Measurements from ENCODE around the gene ZNF366. TPM values are rescaled to one million over a fixed set of nuclear protein-coding genes. Genes with fewer than 3 reads are reported as not detected.

Gene ZNF366
- total RNA-seq, 2 donors from 2014 or later, result 0.45 to 0.47 TPM

DNA sequence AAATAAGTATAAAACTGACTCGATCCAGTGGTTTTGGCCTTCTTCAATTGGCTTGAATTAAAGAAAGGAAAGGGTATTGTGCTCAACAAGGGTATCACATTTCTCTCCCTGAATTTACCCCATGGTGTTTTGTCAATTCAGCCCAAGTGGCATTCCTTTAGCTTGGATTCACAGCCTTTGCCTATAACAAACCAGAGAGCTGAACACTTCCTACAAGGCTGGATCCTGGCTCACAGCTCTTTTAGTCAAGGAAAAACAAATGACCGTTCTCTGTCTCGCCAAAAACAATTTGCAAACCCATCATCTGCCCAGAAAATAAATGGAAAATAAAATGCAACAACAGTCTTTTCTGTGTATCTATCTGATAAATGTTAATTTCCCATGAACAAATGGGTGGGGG lies 5.7 kb downstream of the ZNF366 start:
- Histone ChIP-seq H3K27me3 (no peaks in the 10 kb centered on the region), H3K4me3 (no peak overlapping the region), H3K27ac (no peak overlapping the region), H3K9me3 (no peaks in the 10 kb centered on the region), H3K9ac (ENCODE audit: low read depth in 2 of 2, low read length in 2 of 2) (no peak overlapping the region), H3K4me1 (no peaks in the 10 kb centered on the region), H3K36me3 (no peaks in the 10 kb centered on the region)
- TF ChIP-seq, protein P1, sequence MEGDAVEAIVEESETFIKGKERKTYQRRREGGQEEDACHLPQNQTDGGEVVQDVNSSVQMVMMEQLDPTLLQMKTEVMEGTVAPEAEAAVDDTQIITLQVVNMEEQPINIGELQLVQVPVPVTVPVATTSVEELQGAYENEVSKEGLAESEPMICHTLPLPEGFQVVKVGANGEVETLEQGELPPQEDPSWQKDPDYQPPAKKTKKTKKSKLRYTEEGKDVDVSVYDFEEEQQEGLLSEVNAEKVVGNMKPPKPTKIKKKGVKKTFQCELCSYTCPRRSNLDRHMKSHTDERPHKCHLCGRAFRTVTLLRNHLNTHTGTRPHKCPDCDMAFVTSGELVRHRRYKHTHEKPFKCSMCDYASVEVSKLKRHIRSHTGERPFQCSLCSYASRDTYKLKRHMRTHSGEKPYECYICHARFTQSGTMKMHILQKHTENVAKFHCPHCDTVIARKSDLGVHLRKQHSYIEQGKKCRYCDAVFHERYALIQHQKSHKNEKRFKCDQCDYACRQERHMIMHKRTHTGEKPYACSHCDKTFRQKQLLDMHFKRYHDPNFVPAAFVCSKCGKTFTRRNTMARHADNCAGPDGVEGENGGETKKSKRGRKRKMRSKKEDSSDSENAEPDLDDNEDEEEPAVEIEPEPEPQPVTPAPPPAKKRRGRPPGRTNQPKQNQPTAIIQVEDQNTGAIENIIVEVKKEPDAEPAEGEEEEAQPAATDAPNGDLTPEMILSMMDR (IDR thresholded peaks at IDR 0.05), result no peak
- intact Hi-C loops (cut with DNase I), result no loop called here
- DNase-seq, result no peak

GRCh38 chr5:72499730-72500129 lies 7.5 kb downstream of the ZNF366 start:
- DNase-seq, result no peak
- no peaks in the 10 kb centered on the region for H3K27me3 ChIP-seq
- H3K36me3 ChIP-seq, result no peaks in the 10 kb centered on the region
- H3K4me3 ChIP-seq, result no peak overlapping the region
- no peak overlapping the region for H3K9ac ChIP-seq (ENCODE audit: low read depth in 2 of 2, low read length in 2 of 2)
- H3K4me1 ChIP-seq, result no peaks in the 10 kb centered on the region
- TF ChIP-seq, protein P1 (IDR thresholded peaks at IDR 0.05), result no peak
- intact Hi-C loops (cut with DNase I), result no loop called here
- H3K9me3 ChIP-seq, result no peaks in the 10 kb centered on the region
- no peak overlapping the region for H3K27ac ChIP-seq

- no peak overlapping the region for H3K4me3 ChIP-seq
- no peak for DNase-seq
- H3K27ac ChIP-seq, result no peak overlapping the region
- no peaks in the 10 kb centered on the region for H3K27me3 ChIP-seq
- H3K9me3 ChIP-seq, result no peaks in the 10 kb centered on the region
- H3K36me3 ChIP-seq, result no peaks in the 10 kb centered on the region
- no peak overlapping the region for H3K9ac ChIP-seq (ENCODE audit: low read depth in 2 of 2, low read length in 2 of 2)
- TF ChIP-seq, protein P1 (IDR thresholded peaks at IDR 0.05), result no peak
- intact Hi-C loops (cut with DNase I), result no loop called here
- no peaks in the 10 kb centered on the region for H3K4me1 ChIP-seq
Observed at GRCh38 chr5:72499090-72499489, 8.1 kb downstream of the ZNF366 start.

DNA sequence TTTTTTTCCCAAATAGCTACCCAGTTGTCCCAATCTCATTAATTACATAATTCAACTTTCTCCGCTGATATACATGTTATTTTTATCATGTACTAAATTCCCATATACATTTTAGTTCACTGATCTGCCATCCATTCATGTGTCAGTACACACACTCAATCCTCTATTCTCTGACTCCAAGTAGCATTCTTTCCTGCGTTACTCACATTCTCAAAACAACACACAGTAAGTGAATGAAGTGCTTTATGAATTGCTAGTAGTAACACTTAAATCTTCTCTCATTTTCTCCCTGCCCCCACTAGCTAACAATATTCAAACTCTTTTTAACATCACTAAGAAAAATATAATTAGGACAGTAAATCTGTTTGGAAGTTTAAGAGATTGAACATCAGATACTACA lies 8.9 kb downstream of the ZNF366 start:
- intact Hi-C loops (cut with DNase I), result no loop called here
- H3K4me3 ChIP-seq, result no peak overlapping the region
- TF ChIP-seq, protein P1 (IDR thresholded peaks at IDR 0.05), result no peak
- H3K36me3 ChIP-seq, result no peaks in the 10 kb centered on the region
- H3K9me3 ChIP-seq, result no peaks in the 10 kb centered on the region
- H3K4me1 ChIP-seq, result no peaks in the 10 kb centered on the region
- no peak overlapping the region for H3K9ac ChIP-seq (ENCODE audit: low read depth in 2 of 2, low read length in 2 of 2)
- H3K27ac ChIP-seq, result no peak overlapping the region
- no peaks in the 10 kb centered on the region for H3K27me3 ChIP-seq
- DNase-seq, result no peak

- H3K4me3 ChIP-seq, result no peak overlapping the region
- TF ChIP-seq, protein P1 (IDR thresholded peaks at IDR 0.05), result no peak
- intact Hi-C loops (cut with DNase I), result no loop called here
Observed at GRCh38 chr5:72497823-72498222, 9.4 kb downstream of the ZNF366 start.

DNA sequence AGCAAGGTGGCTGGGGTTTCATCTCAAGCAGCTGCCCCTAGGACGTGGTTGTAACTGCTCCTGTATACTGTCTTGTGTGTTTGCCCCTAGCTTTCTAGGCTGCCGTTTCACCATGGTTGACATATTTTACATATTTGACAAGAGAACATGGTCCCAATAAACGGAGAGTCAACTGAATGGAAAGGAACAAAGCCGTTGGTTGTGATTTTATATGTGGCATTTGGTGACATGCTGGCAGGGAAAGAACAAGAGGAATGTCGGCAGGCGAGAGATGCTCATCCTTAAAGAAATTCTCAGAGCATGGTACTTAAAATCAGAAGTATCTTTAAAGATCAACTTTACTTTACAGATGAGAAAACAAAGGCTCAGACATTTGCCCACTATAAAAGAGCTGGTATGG lies 11.8 kb downstream of the ZNF366 start:
- intact Hi-C loops (cut with DNase I), result no loop called here
- TF ChIP-seq, protein P1 (IDR thresholded peaks at IDR 0.05), result no peak
- H3K36me3 ChIP-seq, result no peaks in the 10 kb centered on the region

More at GRCh38 chr5:72497823-72498222, 9.4 kb downstream of the ZNF366 start:
- Histone ChIP-seq H3K27me3 (no peaks in the 10 kb centered on the region), H3K36me3 (no peaks in the 10 kb centered on the region), H3K9ac (ENCODE audit: low read depth in 2 of 2, low read length in 2 of 2) (no peak overlapping the region), H3K4me1 (no peaks in the 10 kb centered on the region), H3K9me3 (no peaks in the 10 kb centered on the region), H3K27ac (no peak overlapping the region)
- no peak for DNase-seq

More for the DNA sequence above, 11.8 kb downstream of the ZNF366 start:
- no peak overlapping the region for H3K4me3 ChIP-seq
- no peaks in the 10 kb centered on the region for H3K9me3 ChIP-seq
- H3K27me3 ChIP-seq, result no peaks in the 10 kb centered on the region
- H3K27ac ChIP-seq, result no peak overlapping the region
- DNase-seq, result no peak
- H3K4me1 ChIP-seq, result no peaks in the 10 kb centered on the region
- no peak overlapping the region for H3K9ac ChIP-seq (ENCODE audit: low read depth in 2 of 2, low read length in 2 of 2)
